Measurements from ENCODE around the gene L3MBTL2. TPM values are rescaled to one million over a fixed set of nuclear protein-coding genes. Genes with fewer than 3 reads are reported as not detected.

The L3MBTL2 gene
- total RNA-seq, 2 donors from 2014 or later, result 24.3 to 26.5 TPM

DNA sequence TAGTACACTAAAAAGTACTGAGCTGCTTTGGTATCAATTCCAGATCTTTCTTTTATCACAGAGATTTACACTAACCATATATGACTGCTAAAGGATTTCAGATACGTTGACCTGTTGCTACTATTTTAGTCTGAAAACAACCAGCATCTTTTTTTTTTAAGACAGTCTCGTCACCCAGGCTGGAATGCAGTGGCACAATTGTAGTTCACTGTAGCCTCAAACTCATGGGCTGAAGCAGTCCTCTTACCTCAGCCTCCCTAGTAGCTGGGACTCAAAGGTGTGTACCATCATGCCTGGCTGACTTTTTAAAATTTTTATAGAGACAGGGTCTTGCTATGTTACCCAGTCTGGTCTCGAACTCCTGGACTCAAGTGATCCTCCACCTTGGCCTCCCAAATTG, 24.2 kb upstream of the L3MBTL2 start:
- Histone ChIP-seq H3K27me3 (ENCODE audit: control insufficient read depth, insufficient read depth, low read length, poor library complexity, severe bottlenecking) (no peaks in the 10 kb centered on the region), H3K9me3 (ENCODE audit: control insufficient read depth, low read length) (no peaks in the 10 kb centered on the region), H3K9ac (ENCODE audit: extremely low read depth, low read length, poor library complexity, severe bottlenecking) (no peak overlapping the region), H3K4me3 (ENCODE audit: low read length) (no peak overlapping the region), H3K36me3 (ENCODE audit: control insufficient read depth, insufficient read depth, low read length) (peaks cover 47% of the 10 kb centered on the region), H3K27ac (ENCODE audit: low read depth, low read length) (peak overlapping the region; percentile 53), H3K4me1 (ENCODE audit: control insufficient read depth, insufficient read depth, low read length) (no peaks in the 10 kb centered on the region)
- peak overlapping the region; percentile 19 for H3K27ac Mint-ChIP-seq
- H3K4me3 Mint-ChIP-seq, result no peak overlapping the region
- H3K36me3 Mint-ChIP-seq (ENCODE audit: low read depth), result peaks cover 44% of the 10 kb centered on the region
- TF ChIP-seq, protein P1, sequence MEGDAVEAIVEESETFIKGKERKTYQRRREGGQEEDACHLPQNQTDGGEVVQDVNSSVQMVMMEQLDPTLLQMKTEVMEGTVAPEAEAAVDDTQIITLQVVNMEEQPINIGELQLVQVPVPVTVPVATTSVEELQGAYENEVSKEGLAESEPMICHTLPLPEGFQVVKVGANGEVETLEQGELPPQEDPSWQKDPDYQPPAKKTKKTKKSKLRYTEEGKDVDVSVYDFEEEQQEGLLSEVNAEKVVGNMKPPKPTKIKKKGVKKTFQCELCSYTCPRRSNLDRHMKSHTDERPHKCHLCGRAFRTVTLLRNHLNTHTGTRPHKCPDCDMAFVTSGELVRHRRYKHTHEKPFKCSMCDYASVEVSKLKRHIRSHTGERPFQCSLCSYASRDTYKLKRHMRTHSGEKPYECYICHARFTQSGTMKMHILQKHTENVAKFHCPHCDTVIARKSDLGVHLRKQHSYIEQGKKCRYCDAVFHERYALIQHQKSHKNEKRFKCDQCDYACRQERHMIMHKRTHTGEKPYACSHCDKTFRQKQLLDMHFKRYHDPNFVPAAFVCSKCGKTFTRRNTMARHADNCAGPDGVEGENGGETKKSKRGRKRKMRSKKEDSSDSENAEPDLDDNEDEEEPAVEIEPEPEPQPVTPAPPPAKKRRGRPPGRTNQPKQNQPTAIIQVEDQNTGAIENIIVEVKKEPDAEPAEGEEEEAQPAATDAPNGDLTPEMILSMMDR (conservative IDR thresholded peaks at IDR 0.05), result no peak
- DNase-seq, result no peak
- 86 to 92% methylated on average over 3 of the region's 3 CpGs for WGBS, 2 experiments (ENCODE audit: insufficient coverage in 1 of 2, insufficient read length in 1 of 2)
- H3K9me3 Mint-ChIP-seq, result no peaks in the 10 kb centered on the region
- H3K27me3 Mint-ChIP-seq (ENCODE audit: insufficient read depth), result no peaks in the 10 kb centered on the region
- no peaks in the 10 kb centered on the region for H3K4me1 Mint-ChIP-seq

DNA sequence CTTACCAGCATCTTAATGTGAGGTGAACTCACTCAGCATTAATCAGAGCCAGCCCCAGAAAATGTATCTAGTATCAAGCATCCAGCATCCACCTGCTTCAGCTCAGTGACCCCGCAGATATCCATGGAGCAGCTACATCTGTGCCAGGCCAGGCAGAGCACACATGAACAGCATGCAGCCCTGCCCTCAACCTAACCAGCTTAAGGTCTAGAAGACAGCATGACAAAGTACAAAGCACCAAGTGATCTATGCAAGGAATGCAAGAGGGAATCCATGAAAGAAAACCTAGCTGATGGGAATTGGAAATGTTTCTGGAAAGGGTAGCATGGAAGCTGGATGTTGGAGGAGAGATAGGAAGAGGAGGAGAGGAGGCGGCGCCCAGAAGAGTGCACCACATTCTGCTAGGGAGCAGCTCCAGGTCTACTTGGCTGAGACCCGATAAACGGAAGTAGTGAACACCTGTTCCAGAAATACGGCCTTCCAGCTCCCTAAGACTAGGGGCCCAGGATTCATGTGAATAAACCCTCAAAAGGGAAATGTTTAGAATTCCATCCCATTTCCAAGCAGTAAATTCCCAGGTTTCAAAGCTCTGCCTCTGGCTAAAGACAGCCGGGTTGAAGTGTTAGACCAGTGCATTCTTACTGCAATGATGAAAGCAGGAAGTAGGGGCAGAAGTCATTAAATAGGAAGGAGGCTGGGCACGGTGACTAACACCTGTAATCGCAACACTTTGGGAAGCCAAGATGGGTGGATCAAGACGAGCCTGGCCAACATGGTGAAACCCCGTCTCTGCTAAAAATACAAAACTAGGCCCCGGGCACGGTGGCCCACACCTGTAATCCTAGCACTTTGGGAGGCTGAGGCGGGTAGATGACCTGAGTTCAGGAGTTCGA, 23.5 kb upstream of the L3MBTL2 start:
- Histone ChIP-seq H3K36me3 (ENCODE audit: control insufficient read depth, insufficient read depth, low read length) (peaks cover 41% of the 10 kb centered on the region), H3K9ac (ENCODE audit: extremely low read depth, low read length, poor library complexity, severe bottlenecking) (no peak overlapping the region), H3K27ac (ENCODE audit: low read depth, low read length) (peak overlapping the region; percentile 53), H3K4me3 (ENCODE audit: low read length) (no peak overlapping the region), H3K9me3 (ENCODE audit: control insufficient read depth, low read length) (no peaks in the 10 kb centered on the region), H3K27me3 (ENCODE audit: control insufficient read depth, insufficient read depth, low read length, poor library complexity, severe bottlenecking) (no peaks in the 10 kb centered on the region), H3K4me1 (ENCODE audit: control insufficient read depth, insufficient read depth, low read length) (no peaks in the 10 kb centered on the region)
- H3K36me3 Mint-ChIP-seq (ENCODE audit: low read depth), result peaks cover 38% of the 10 kb centered on the region
- H3K9me3 Mint-ChIP-seq, result no peaks in the 10 kb centered on the region
- H3K27ac Mint-ChIP-seq, result peak overlapping the region; percentile 19
- TF ChIP-seq, protein P1 (conservative IDR thresholded peaks at IDR 0.05), result no peak
- H3K27me3 Mint-ChIP-seq (ENCODE audit: insufficient read depth), result no peaks in the 10 kb centered on the region
- no peak overlapping the region for H3K4me3 Mint-ChIP-seq
- no peak for DNase-seq
- WGBS, 2 experiments (ENCODE audit: insufficient coverage in 1 of 2, insufficient read length in 1 of 2), result 93 to 94% methylated on average over 14 to 15 of the region's 15 CpGs
- no peaks in the 10 kb centered on the region for H3K4me1 Mint-ChIP-seq

DNA sequence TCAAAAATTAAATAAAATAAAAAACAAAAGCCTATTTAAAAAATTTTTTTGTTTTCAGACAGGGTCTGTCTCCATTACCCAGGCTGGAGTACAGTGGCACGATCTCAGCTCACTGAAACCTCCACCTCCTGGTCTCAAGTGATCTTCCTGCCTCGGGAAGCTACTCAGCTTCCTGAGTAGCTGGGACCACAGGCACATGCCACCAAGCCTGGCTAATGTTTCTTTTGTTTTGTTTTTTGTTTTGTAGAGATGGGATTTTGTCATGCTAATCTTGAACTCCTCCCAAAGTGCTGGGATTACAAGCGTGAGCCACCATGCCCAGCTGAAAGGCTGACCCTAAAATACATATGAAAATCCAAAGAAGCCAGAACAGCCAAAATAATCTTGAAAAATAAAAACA, 20.4 kb upstream of the L3MBTL2 start:
- Mint-ChIP-seq H3K27ac (no peak overlapping the region), H3K9me3 (no peaks in the 10 kb centered on the region), H3K36me3 (ENCODE audit: low read depth) (peaks cover 11% of the 10 kb centered on the region), H3K4me3 (no peak overlapping the region), H3K27me3 (ENCODE audit: insufficient read depth) (no peaks in the 10 kb centered on the region), H3K4me1 (peaks cover 2% of the 10 kb centered on the region)
- H3K36me3 ChIP-seq (ENCODE audit: control insufficient read depth, insufficient read depth, low read length), result peaks cover 13% of the 10 kb centered on the region
- no peak overlapping the region for H3K9ac ChIP-seq (ENCODE audit: extremely low read depth, low read length, poor library complexity, severe bottlenecking)
- peak; percentile 76 for DNase-seq
- no peaks in the 10 kb centered on the region for H3K9me3 ChIP-seq (ENCODE audit: control insufficient read depth, low read length)
- 53 to 60% methylated on average over 1 to 3 of the region's 3 CpGs for WGBS, 2 experiments (ENCODE audit: insufficient coverage in 1 of 2, insufficient read length in 1 of 2)
- TF ChIP-seq, protein P1 (conservative IDR thresholded peaks at IDR 0.05), result no peak
- no peaks in the 10 kb centered on the region for H3K27me3 ChIP-seq (ENCODE audit: control insufficient read depth, insufficient read depth, low read length, poor library complexity, severe bottlenecking)
- H3K4me3 ChIP-seq (ENCODE audit: low read length), result no peak overlapping the region
- no peak overlapping the region for H3K27ac ChIP-seq (ENCODE audit: low read depth, low read length)
- no peaks in the 10 kb centered on the region for H3K4me1 ChIP-seq (ENCODE audit: control insufficient read depth, insufficient read depth, low read length)

Data from endodermal cell (in vitro differentiated cells).